NAMALWA (cell line): ENCODE results near the gene STARD3.

Experiments
- DNase-seq: peaks from one replicate; pipeline ENCODE4 v3.0.0-alpha.2; 2015; ENCODE audit warnings: low spot score

STARD3 gene

DNA sequence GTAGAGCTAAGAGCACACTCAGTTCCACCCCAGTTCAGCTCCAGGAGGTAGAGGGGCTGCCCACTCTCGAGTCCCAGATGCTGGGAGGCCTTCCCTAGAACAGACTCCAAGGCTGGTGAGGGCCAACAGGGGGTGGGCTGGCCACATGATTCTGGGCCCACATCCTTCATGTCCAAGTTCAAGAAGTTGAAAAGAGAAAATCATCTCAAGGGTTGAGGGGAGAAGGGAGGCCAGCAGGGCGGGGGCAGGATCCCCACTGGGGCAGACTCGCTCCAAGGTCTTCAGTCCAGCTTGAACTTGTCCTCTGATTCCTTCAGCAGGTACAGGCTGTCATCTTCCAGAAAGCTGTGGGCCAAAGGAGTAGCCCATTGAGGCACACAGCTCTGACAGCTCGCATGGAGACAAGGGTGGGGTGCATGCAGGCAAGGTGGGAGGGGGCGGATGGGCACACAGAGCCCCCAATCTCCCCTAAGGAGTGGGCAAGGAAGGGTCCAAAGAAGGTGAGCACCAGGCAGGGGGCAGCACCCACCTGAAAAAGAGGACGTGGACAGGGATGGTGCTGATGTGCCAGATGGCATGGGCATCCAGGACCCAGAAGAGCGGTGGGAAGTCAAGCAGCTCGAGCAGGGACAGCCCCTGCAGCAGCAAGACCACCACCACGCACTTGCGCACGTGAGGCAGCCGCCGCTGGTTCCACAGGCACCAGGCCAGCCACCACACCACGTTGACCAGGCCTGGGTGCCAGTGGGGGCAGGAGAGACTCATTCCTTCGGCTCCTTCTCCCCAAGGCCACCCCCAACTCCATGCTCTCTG, 35.8 kb downstream of the STARD3 start:
- no peak for DNase-seq

DNA sequence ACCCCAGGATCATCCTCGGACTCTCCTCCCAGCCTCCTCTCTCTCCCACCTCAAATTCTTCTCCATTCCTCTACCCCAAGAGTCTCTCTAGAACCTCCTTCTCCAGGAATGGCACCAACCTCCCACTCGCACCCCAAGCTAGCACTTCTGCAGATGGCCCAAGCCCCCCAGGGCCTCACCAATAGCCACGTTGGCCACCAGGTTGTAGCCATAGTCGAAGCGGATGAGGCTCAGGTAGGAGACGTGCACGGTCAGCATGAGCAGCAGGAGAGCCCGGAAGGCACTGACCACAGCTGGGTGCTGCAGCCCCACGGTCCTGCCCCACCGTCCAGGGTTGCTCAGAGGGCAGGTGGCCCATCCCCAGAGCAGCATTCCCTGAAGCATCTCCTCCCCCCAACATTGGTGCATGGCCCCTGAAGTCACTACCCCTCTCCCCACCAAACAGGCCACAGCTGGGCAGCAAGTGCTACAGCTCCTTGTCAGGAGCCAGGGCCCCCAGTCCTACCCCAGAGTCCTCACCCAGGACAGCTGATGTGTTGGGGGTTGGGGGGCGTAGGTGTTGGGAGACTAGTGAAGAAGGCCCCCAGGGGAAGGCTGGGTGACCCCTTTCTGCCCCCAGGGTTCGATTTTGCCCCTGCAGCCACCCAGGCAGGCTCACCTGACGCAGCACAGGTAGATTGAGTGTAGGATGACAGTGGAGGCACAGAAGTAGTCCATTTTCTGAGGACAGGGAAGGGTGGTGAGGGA, 36.6 kb downstream of the STARD3 start:
- no peak for DNase-seq

DNA sequence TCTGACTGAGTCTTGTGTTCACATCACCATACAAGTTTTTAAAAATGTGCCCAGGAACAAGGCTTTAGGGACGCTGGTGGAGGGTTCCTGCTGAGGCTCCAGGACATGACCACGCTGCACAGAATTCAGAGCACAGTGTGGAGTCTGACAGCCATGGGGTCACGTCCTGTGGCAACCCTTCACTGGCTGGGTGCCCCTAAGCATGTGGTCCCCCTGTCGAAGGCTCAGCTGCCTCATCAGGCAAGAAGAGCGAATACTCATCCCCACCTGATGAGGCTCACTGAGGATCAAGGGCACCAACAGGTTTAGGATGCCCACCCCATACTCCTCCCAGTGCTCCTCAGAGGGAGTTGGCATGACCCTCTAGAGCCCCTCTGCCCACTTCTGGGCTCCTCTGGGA, 37.2 kb downstream of the STARD3 start:
- no peak for DNase-seq

DNA sequence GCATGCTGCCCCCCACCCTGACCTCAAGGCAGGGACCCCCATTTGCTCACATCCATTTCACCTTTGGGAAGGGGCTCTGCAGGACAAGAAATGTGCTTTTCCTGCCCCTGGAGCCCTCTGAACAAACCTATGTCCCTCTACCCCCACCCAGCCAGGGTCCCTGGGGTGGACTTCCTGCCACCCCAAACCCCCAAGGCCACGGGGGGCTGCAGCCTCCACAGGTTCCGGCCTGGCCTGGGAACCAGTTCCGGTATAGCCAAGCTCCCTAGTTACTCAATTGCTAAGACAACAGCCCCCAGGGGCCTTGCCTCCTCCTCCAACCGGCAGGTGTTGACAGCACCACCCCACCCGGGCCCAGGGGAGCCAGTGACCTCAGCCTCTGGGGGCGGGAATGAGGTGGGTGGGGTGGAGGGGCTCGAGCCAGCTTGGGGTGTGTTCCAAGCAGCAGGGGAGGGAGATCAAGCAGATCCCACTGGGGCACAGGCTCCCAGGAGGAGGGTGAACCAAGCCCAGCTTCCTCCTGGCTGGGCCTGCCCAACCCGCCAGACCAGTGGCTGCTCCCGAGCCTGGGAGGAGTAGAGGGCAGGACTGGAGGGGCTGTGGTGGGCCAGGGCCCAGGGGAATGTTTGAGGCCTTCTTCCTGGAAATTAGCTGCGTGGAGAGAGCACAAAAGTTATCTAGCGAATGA, 37.9 kb downstream of the STARD3 start:
- peak; percentile 71 for DNase-seq

DNA sequence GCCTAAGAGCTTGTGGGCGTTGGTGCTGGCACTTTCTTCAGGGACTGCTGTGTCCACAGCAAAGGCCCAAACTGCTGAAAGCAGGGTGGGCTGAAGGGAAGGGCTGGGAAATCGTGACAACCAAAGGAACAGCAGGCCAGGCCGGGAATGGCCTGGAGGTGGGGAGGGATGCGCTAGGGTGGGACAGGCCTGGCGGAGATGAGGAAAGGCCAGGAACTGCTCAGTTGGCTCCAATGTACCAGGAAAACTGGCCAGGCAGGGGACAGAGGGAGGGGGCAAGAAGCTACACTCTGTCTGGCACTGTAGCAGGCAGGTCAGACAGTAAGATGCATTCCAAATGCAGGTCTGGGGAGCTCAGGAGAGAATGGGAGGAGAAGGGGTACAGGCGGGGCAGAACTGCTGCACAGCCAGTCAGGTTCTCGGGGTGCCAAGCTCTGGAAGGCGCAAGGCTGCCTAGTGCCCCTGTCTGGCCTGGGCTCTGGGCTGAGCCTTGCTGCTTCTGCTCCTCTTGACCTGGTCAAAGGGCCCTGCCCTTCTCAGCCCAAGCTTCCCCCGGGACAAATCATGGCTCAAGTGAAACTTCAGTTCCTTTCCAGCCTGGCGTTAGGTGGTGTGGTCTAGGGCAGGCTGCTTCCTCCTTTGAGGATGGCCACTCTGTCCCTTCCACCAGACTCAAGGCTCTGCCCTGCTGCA, 38.6 kb downstream of the STARD3 start:
- DNase-seq: no peak

DNA sequence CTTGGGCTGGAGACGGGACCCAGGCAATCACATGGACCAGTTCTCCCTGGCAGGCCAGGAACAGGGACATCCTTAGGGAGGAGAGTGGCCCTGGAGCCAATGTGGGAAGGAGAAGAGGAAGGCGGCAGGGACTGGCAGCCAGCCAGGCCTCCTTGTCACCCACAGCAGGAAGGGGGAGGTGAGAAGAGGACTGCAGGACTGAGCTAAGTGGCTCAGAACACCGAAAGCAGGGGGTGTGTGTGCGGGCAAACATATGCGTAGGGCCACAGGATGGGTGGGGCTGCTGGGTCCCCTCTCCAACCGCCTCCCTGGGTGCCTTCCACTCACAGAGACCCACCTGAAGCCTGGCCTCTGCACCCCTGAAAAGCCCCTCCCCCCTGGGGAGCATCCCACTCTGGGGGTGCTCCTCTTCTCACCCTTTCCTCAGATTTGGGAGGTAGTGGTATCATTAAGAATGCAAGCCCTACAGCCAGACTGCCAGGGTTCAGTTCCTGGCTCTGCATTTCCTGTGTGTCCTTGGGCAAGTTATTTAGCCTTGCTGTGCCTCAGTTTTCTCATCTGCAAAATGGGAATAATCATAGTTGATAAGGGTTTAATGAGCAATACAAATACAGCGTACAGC, 39.4 kb downstream of the STARD3 start:
- DNase-seq: peak; percentile 43

DNA sequence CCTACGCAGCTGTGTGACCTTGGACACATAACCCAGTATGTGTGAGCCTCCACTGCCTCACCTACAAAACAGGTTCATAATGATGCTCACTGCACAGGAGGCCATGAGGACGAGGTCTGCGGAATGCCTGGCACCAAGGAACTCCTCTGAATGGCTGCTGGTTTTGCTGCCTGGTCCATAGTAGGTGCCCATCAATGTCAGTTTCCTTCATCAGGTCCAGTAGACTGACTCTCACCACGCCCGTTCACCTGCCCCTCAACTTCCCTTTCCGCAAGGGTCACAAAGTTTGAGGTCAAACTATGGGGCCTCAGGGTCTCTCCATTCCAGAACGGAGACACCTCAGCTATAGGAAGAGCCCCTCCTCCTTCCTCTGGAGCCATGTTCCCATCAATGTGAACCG, 40.1 kb downstream of the STARD3 start:
- no peak for DNase-seq

DNA sequence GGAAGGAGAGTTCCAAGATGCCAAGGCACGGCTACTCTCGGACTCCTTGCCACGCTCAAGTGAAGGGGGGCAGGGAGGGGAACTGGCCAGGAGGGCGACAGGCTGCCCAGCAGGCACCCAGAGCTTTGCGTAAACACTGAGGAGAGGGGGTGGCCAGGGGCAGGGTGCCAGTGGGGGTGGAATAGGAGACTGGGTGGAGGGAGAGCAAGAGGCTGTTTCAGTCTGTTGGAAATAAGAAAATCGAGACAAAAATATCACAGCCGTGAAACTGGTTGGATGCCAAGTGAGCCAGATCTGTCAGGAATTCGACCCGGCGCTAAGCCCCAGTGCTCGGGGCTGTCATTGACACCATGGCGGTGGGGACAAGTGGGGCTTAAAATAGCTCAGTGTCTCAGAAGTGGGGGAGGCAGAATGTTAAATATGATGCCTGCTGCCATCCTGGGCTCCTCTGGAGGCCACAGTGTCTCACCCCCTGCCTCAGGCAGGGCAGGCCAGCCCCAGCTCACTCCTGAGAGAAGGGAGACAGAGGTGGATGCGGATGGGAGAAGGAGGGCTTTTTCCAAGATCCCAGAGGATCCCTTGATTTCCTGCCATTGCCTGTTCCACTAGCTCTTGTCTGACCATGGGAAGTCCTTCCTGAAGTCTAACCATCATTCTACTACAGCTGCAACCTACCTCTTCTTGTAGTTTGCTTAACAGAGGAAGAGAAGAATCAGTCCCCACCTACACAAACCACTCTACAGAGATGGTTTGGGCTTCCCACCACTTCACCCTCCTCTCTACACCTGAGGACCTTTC, 40.8 kb downstream of the STARD3 start:
- DNase-seq: no peak

DNA sequence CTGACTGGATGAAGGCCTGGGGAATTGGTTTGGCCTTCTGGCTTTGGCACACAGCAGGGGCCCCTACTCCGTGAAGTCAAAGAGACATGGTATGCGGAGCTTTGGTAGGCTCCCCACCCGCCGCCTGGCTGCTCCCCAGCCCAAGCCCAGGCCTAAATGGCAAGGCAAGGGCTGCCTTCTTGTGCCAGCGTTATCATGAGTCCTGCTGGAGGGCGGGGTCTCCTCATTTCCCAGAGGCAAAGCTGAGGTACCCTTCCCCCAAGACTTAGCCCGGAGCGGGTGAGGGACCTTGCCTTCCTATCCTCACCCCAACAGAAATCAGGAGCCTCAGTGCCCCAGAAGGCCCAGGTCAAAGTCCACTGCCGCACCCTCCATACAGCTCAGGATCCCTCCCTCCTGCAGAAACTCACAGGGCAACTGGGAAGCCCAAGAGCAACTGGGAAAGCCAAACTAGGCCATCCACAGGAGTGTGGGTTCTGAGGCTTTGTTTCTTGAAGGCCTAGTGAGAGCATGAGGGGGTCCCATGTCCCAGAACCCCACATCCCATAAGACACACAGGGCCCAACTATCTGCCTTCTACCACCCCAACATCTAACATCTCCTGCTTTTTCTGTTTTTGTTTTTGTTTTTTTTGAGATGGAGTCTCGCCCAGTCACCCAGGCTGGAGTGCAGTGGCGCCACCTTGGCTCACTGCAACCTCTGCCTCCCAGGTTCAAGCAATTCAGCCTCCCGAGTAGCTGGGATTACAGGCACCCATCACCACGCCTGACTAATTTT, 41.6 kb downstream of the STARD3 start:
- DNase-seq: no peak

DNA sequence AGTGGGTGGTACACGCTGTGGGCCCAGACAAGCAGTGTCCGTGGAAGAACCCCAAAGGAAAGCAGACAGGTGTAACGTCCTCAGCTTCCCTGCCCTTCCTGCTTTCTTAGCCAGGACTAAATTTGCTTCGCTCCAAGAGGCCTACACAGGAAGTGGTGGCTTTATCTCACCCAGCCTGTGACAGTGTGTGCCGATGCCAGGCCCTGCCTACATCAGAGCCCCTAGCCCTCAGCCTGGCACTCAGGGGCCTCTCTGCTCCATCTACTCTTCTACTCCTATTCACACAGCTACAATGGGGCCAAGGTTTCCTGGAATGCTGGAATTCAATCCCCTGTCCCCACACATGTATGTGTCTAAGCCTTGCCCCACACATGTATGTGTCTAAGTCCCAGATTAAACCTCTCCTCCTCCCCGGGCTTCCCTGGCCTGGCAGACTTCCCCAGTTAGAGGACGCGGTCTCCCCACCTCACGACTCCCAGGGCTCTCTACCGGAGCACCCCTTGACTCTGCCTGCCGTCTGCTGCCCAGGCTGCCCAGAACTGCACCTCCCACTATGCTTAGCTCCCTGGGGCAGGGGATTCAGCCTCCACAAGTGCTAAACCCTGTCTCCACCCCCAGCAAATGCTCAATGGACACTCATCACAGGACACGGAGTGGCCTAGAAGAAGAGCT, 42.7 kb downstream of the STARD3 start:
- no peak for DNase-seq

DNA sequence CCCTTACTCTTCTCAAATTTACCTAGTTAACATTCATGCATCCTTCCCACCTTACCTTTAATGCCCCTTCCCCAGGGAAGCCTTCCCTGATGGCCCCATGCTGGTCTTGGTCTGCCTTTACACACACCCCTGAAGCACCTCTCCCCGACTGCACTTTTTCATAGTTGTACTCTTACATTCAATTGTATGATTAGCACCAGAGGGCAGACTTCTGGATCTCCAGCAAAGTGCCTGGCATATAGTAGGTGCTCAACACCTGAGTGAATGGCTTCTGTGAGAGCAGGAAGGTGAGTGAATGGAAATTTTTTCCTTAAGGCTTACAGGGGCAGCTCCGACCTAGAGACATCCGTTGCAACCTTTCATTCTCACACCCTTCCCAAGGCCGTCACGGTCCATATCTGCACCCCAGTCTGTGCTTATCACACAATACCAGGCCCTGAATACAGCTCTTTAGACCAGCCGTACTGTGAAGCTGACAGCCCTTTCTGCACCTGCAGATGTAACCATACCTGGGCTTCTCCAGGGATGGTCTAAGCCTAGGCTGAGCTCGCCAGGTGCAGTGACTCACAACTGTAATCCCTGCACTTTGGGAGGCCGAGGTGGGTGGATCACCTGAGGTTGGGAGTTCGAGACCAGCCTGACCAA, 46.5 kb downstream of the STARD3 start:
- DNase-seq: no peak

DNA sequence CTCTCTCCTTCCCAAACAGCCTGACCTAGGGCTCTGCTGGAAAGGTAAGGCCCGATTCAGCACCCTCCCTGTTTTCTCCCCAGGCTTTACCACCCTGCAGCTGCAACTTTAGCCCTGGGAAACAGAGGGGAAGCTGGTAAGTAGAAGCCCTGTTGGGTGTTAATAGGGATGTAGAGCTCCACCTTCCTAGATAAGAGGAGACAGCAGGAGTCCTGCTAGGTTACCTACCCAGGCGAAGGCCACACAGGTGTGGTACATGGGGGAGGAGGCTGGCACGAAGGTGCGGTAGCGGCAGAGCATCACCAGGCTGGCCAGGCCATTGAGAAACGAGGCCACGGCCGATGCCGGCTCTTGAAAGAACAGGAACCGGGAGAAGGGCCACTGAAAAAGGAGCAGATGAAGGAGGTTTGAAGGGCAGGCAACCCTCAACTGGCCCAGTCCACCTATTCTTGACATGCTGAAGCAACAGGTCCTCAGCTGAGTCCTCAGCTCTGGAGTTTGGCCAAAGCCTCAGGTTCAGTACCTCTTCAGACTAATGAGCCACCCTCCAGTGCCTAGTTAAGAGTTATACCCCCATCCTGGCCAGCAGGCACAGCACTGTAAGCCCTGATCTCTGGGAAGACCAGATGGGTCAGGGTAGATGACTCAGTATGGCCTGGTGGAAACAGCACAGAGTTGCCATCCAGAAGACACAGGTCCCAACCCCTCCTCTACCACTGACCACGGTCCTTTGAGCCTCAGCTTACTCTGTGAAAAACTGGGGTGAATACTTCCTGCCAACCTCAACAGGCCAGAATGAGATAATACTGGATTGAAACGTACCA, 47.6 kb downstream of the STARD3 start:
- DNase-seq: no peak

DNA sequence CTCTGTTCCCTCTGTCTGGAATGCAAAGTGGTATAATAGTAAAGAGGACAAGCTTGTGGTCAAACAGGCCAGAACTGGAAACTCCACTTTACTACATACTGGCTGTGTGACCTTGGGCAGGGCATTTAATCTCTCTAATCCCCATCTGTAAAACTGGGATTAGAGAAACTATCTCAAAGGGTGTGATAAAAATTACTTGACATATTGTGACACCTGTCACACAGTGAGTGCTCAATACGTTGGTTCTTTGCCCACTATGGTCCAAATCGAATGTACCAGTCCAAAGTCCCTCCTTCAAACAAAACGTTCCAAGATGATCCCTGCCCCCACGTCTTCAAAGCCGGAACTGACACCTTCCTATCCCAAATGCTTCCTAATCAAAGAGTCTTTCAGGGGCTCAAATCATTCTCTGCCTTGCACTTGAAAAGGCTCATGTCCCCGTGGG, 50.2 kb downstream of the STARD3 start:
- DNase-seq: no peak

DNA sequence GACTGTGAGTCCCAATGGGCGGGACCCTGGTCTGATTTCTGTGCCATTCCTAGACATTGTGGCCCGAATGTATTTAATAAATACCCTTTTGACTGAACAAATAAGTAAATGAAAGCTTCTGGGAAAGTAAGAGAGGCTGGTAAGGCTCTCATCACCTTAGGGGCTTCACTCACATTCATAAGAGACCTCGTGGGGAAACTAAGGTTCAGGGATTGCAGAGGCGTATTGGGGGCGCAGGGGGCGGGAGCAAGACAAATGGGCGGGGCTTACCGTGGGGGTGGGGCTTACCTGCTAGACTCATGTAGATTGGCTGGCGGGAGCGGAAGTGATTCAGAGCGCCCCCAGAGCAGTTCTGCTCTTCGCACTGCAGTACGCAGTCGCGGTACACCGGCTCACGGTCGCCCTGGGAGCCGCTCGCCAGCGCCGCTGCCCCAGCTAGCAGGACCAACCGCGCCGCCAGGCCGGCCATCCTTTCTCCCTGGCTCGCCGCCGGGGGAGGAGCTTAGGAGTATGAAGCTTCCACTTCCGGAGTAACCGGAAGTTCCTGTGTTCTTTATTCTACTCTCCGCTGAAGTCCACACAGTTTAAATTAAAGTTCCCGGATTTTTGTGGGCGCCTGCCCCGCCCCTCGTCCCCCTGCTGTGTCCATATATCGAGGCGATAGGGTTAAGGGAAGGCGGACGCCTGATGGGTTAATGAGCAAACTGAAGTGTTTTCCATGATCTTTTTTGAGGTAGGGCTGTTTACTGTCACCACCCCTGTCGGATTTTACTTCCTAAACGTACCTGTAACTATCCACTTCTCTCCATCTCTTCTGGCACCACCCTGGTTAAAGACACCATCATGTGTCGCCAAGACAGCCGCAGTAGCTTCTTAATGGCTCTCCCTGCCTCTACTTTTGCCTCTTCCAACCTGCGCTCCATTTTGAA, 50.9 kb downstream of the STARD3 start, which contains the start of gene PGAP3:
Gene PGAP3, minus strand, starts transcription at position 512 of the 929 bp plus-strand sequence. Its CDS starts 43 bp downstream, at position 469.
- DNase-seq: peak; percentile 96

DNA sequence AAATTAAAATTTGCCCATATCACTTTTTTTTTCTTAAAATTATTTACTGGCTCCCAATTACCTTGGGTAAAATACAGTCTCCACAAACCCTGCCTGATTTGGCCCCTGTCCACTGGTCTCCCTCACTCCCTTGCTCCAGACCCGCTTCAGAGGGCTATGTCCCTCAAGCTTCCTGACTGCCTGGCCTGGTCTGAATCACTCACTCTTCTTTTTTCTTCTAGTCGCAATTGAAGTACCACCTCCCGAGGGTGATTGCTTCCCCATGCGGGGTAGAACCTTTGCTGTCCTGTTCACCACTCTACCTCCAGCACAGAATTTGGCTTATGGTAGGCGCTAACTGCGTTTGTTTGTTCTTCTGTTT, 51.5 kb downstream of the STARD3 start:
- DNase-seq: no peak

DNA sequence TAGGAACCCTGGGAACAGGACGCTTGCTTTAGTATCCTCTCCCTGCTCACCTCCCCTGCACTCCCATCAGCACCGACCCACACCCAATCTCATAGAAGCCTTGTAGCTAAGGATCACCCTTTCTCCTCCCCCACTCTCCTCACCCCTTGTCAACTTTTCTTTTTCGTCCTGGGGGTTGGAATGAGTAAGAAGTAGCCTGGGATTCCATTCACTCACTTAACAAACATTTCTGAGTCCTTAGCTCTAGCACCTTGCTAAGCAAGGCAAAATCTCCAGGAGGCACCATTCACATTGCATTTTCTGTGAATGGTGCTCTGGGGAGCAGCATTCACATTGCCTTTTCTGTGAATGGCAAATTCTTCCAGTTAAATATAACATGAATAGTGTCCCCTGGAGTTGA, 52.0 kb downstream of the STARD3 start:
- DNase-seq: no peak

DNA sequence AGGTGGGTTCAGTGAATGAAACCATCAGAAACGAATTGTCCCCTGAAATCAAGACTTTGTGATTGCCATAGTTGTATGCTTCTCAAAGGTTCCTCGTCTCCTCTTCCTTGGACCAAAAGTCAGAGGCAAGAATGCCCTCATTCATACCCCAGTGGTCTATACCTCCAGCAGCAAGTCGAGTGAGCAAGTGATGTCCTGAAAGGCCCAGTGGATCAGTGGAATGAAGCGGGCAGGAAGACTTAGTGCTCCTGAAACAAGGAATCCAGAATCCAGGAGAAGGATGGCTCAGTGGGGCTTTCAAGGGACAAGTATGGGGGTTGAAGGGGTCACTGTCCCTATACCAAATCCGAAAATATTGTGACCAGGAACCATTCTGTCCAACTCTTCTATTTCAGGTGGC, 57.6 kb downstream of the STARD3 start:
- DNase-seq: no peak
